ENCODE measurements around the gene GIPC3. TPM values are rescaled to one million over a fixed set of nuclear protein-coding genes. Genes with fewer than 3 reads are reported as not detected.
A peak's percentile ranks its signal among the peaks of the same experiment; 100 is the strongest.

Gene GIPC3, protein sequence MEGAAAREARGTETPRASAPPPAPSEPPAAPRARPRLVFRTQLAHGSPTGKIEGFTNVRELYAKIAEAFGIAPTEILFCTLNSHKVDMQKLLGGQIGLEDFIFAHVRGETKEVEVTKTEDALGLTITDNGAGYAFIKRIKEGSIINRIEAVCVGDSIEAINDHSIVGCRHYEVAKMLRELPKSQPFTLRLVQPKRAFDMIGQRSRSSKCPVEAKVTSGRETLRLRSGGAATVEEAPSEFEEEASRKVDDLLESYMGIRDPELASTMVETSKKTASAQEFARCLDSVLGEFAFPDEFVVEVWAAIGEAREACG
- 1 to 10 TPM in 5 of 6 donors, under 1 TPM in 1; 0.91 to 5.2 (median 1.4) TPM for total RNA-seq

DNA sequence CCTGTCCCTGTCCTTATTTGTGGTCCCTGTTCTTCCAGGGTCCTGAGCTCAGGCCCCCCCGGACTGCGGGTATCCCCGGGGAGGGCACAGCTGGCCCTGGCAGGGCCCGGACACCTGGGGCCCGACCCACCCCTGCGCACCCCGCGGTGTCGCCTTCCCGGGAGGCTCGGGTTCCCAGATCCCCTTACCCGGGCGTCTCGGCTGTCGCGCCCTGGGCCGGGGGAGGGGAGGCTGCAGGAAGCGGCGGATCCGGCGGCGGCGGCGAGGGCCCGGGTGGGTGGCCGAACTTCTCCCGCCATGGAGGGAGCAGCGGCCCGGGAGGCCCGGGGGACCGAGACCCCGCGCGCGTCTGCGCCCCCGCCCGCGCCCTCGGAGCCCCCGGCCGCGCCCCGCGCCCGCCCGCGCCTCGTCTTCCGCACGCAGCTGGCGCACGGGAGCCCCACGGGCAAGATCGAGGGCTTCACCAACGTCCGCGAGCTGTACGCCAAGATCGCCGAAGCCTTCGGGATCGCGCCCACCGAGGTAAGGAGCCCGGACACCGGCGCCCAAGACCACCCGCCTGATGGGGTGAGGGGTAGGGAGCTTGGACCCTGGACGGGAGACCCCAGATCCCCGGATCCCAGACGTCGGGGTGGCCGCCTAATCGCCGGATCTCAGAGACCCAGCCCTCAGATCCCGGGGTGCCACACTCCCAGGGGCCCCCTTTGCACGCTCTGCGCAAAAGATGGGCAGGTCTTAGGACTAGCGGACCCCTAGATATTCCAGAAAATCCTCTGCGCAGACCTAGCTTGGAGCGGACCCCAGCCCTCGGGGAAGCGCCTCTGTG, at the start of gene GIPC3:
Gene GIPC3 (plus strand): TSS at position 178 of the 826 bp plus-strand sequence. CDS start 120 bp downstream, at position 298.
- no peaks in the 10 kb centered on the region for H3K9me3 ChIP-seq
- H3K27ac ChIP-seq = peak within 1 kb of the TSS in 3 of 4 donors; percentile 5 to 70 (median 44)
- peaks cover 8 to 22% (median 10%) of the 10 kb centered on the region in 4 donors for H3K4me1 ChIP-seq
- no peak for ATAC-seq (ENCODE audit: low FRiP score in 2 of 2)
- peak within 1 kb of the TSS; percentile 8 to 55 (median 40) for H3K4me3 ChIP-seq
- H3K27me3 ChIP-seq = peaks cover 0 to 17% (median 8%) of the 10 kb centered on the region in 4 donors
- TF ChIP-seq POLR2A (IDR thresholded peaks at IDR 0.05) = no peak
- TF ChIP-seq EP300 (IDR thresholded peaks at IDR 0.05) = no peak
- TF ChIP-seq, protein P1, sequence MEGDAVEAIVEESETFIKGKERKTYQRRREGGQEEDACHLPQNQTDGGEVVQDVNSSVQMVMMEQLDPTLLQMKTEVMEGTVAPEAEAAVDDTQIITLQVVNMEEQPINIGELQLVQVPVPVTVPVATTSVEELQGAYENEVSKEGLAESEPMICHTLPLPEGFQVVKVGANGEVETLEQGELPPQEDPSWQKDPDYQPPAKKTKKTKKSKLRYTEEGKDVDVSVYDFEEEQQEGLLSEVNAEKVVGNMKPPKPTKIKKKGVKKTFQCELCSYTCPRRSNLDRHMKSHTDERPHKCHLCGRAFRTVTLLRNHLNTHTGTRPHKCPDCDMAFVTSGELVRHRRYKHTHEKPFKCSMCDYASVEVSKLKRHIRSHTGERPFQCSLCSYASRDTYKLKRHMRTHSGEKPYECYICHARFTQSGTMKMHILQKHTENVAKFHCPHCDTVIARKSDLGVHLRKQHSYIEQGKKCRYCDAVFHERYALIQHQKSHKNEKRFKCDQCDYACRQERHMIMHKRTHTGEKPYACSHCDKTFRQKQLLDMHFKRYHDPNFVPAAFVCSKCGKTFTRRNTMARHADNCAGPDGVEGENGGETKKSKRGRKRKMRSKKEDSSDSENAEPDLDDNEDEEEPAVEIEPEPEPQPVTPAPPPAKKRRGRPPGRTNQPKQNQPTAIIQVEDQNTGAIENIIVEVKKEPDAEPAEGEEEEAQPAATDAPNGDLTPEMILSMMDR (IDR thresholded peaks at IDR 0.05) = no peak
- no peak for TF ChIP-seq POLR2AphosphoS5 (IDR thresholded peaks at IDR 0.05)
- peak in 1 of 2 donors; percentile 86 for DNase-seq
- peaks cover 0 to 8% (median 0%) of the 10 kb centered on the region in 4 donors for H3K36me3 ChIP-seq
- WGBS, 2 donors = 2 to 11% methylated on average over 17 to 21 of the region's 84 CpGs

DNA sequence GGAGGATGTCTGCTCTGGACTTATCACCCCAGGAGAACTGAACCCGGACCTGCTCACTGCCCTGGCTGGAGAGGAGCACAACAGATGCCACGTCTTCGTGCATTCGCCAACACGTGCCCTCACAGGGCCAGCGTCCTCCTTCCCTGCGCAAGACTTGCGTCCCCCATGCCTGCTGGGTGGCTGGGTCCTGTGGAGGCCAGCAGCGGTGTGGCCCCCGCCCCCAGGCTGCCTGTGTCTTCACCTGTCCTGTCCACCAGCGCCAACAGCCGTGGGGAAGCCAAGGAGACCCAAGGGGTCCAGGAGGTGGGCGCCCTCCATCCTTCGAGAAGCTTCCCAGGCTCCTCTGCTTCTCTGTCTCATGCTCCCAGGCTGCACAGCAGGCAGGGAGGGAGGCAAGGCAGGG, 49.7 kb upstream of the GIPC3 start:
- TF ChIP-seq, protein P1 (IDR thresholded peaks at IDR 0.05) = no peak
- no peak for TF ChIP-seq POLR2AphosphoS5 (IDR thresholded peaks at IDR 0.05)
- TF ChIP-seq EP300 (IDR thresholded peaks at IDR 0.05) = no peak
- TF ChIP-seq POLR2A (IDR thresholded peaks at IDR 0.05) = no peak
- H3K9me3 ChIP-seq = no peaks in the 10 kb centered on the region
- WGBS, 2 donors = 93 to 100% methylated on average over 8 to 13 of the region's 14 CpGs
- no peak for ATAC-seq (ENCODE audit: low FRiP score in 2 of 2)
- no peaks in the 10 kb centered on the region for H3K4me1 ChIP-seq
- H3K27ac ChIP-seq = no peak overlapping the region
- peaks cover 11 to 86% (median 58%) of the 10 kb centered on the region in 4 donors for H3K36me3 ChIP-seq
- peak in 1 of 2 donors; percentile 72 for DNase-seq
- H3K27me3 ChIP-seq = no peaks in the 10 kb centered on the region
- H3K4me3 ChIP-seq = no peak overlapping the region

DNA sequence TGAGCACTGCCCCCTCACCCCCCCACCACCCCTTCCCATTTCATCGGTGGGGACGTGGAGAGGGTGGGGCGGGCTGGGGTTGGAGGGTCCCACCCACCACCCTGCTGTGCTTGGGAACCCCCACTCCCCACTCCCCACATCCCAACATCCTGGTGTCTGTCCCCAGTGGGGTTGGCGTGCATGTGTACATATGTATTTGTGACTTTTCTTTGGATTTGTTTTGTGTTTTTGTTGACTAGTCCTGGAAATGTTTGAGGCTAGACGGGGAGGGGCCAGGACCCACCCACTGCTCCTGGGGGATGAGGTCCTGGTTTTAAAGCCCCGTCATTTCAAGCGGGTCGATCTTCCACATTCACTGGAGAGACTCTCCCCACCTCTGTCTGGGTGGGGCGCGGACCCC, 49.3 kb upstream of the GIPC3 start:
- TF ChIP-seq POLR2AphosphoS5 (IDR thresholded peaks at IDR 0.05) = no peak
- TF ChIP-seq EP300 (IDR thresholded peaks at IDR 0.05) = no peak
- no peak for TF ChIP-seq POLR2A (IDR thresholded peaks at IDR 0.05)
- TF ChIP-seq, protein P1 (IDR thresholded peaks at IDR 0.05) = no peak
- 89 to 95% methylated on average over 9 to 10 of the region's 10 CpGs for WGBS, 2 donors
- no peaks in the 10 kb centered on the region for H3K9me3 ChIP-seq
- H3K4me1 ChIP-seq = no peaks in the 10 kb centered on the region
- no peak for ATAC-seq (ENCODE audit: low FRiP score in 2 of 2)
- DNase-seq = no peak
- H3K27ac ChIP-seq = no peak overlapping the region
- H3K27me3 ChIP-seq = no peaks in the 10 kb centered on the region
- peaks cover 11 to 82% (median 54%) of the 10 kb centered on the region in 4 donors for H3K36me3 ChIP-seq
- H3K4me3 ChIP-seq = no peak overlapping the region

DNA sequence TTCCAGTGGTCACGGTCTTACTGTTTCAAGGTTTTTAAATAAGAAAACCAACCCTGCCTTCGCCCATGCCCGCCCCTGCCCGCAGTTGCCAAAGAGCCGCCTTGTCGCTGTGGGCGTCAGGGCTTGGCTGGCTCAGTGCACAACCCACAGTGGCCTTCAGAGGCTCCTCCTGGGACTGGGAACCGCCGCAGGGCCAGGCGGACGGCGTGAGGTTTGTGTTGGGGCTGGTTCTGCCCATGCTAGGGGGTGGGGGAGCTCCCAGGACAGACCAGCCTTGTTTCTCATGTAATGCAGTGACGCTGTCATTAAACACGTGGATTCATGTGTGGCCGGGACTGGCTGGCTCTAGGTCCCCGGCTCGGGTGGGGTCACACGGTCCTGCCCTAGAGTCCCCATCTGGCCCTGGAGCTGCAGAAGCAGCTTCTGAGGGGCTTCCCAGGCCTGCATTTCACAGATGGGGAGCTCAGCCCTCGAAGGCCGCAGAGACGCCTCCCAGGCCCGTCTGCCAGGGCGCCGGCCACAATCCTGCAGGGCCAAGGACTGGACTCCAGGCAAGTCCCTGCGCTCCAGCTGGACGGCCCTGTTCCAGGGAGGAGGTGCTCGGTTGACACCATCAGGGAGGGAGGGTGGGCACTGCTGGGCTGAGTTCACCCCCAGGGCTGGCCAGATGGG, 48.7 kb upstream of the GIPC3 start:
- WGBS, 2 donors = 91 to 95% methylated on average over 4 to 15 of the region's 27 CpGs
- peak in 1 of 2 donors; percentile 81 for DNase-seq
- Histone ChIP-seq H3K9me3 (no peaks in the 10 kb centered on the region), H3K27ac (no peak overlapping the region), H3K4me1 (no peaks in the 10 kb centered on the region), H3K4me3 (no peak overlapping the region), H3K36me3 (peaks cover 8 to 76% (median 48%) of the 10 kb centered on the region in 4 donors), H3K27me3 (no peaks in the 10 kb centered on the region)
- no peak for TF ChIP-seq POLR2A (IDR thresholded peaks at IDR 0.05)
- TF ChIP-seq EP300 (IDR thresholded peaks at IDR 0.05) = no peak
- TF ChIP-seq, protein P1 (IDR thresholded peaks at IDR 0.05) = no peak
- TF ChIP-seq POLR2AphosphoS5 (IDR thresholded peaks at IDR 0.05) = no peak
- peak in 1 of 2 donors; percentile 40 for ATAC-seq (ENCODE audit: low FRiP score in 2 of 2)
